Measurements from ENCODE around the gene CASP3.
"Not testable (repeated sequence)": the region's sequence is repeated elsewhere in the genome, so short reads cannot be mapped to it uniquely, and the experiment has no call there.

CASP3 gene

GRCh38 chr4:184662236-184662635 is 13.0 kb upstream of the CASP3 start:
- DNase-seq, result no peak

DNA sequence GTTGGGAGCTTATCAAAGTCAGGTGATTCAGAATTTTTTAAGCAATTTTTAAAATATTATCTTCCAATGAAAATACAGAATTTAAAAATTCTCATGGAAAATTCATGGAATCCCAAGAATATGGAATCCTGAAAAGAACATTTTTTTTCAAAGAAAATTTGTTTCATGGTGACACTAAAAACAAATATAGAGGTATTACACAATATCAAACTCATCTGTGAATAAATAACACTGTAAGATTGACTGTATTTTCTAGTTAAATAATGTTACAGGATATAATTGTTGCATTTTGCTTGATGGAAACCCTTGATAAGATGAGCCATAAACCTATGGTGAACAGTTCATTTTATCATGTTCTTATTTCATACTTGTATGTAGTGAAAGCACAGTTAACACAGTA is 11.7 kb upstream of the CASP3 start:
- no peak for DNase-seq

DNA sequence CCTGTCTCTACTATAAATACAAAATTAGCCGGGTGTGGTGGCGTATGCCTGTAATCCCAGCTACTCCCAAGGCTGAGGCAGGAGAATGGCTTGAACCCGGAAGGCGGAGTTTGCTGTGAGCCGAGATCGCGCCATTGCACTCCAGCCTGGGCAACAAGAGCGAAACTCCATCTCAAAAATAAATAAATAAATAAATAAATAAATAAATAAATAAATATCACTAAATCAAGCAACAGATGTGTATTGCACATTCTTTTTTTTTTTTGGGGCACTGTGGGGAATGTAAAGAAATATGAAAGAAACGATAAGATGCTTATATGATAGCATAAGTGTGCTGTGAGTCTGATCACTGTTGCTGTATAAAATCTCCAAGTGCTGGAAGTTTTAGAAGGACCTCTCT is 8.6 kb upstream of the CASP3 start:
- DNase-seq, result not testable (repeated sequence)

- no peak for DNase-seq
Observed at GRCh38 chr4:184657144-184657543, 7.9 kb upstream of the CASP3 start.

DNA sequence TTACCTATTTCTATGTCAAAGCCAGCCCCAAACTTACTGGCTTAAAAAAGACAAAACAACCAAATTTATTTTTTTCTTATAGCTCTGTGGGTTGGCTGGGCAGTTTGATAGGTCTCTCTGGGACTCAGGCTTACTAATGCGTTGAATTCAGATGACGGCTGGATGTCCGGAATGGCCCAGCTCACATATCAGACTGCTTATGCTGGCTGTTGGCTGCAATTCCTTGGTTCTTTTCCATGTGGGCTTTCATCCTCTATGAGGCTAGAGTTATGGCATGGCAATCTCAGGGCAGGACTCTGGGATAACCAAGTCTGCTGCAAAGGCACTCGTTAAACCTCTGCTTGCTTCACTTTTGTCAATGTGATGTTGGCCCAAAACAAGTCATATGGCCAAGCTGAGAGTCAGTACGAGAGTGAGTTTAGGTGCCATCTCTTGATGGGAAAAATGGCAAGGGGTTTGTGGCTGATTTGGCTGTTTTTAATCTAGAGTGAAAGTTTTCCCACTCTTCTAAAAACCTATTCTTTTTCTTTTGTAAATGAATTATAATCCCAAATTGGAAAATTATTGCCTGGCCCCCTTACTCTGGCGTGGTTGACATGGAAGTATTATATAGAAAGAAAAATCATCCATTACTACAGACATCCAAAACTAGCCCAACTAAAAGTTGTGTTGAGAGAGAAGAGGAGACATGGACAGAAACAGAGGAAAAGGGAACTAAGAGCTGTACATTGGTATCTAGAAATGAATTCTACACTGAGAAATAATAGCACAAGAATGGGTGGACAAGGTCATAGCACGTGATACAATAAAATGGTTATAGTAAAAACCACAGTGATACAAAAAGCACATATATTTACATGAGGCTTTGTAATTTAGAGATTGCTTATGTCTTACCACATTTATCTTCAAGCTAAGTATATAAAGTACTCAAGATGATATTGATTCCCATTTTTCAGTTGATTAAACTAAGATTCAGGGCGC is 6.9 kb upstream of the CASP3 start:
- no peak for DNase-seq

- no peak for DNase-seq
Observed at GRCh38 chr4:184653650-184654049, 4.4 kb upstream of the CASP3 start.

GRCh38 chr4:184652681-184653080 is 3.4 kb upstream of the CASP3 start:
- not testable (repeated sequence) for DNase-seq

DNA sequence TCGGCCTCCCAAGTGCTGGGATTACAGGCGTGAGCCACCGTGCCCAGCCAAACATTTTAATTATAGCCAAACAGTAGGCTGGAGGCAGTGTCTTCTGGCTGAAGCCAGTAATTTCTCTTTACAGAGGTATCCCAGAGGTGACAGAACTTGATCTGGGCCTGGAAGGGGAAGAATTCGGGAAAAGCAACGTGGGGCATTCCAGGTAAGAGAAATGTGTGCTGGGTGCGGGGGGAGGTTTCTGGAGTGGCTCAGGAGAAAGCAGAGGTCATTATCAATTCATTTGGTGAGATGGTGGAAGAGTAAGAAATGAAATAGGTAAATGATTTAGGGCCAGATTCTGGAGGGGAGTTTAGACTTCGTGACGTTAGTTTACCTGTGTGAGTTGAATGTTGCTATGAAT is 2.7 kb upstream of the CASP3 start:
- no peak for DNase-seq

GRCh38 chr4:184649971-184650855 is 966 bp upstream of the CASP3 start:
- no peak for DNase-seq

- DNase-seq, result no peak
Observed at GRCh38 chr4:184648313-184649025, 778 bp downstream of the CASP3 start.

GRCh38 chr4:184648054-184648312 is 1.3 kb downstream of the CASP3 start:
- no peak for DNase-seq

DNA sequence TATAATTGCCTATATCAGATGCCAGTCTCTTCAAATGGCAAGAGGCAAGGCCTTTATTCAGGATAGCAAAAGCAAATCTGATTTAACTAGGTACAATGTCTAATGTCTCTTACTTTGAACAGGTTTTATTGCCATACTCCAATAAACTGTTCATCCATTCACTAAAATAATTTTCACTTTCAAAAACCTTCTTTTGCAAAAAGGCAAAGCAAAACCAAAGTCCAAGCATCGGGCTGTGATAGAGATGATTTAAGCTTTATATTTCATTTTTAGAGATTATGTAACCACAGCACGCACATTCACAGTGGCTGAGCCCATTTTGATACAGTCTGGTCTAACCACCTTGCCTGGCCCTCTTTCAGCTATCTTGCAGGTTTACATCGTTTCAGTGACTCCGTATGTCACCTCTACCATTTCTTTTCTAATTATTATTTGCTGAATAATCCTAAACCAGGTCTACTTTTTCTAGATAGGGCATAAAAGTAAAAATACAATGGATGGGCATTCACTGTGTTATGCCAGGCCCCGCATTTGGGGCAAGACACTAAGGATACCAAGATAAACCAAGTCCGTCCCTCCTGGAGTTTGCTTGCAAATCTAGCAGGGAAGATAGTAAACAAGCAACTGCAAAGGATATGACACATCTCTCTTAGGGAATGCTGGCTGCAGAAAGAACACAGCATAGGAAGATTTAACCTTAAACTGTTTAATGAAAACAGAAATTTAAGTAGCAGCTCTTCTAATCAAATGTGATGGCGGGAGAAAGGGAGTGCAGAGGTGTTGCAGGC is 1.8 kb downstream of the CASP3 start:
- DNase-seq, result no peak

DNA sequence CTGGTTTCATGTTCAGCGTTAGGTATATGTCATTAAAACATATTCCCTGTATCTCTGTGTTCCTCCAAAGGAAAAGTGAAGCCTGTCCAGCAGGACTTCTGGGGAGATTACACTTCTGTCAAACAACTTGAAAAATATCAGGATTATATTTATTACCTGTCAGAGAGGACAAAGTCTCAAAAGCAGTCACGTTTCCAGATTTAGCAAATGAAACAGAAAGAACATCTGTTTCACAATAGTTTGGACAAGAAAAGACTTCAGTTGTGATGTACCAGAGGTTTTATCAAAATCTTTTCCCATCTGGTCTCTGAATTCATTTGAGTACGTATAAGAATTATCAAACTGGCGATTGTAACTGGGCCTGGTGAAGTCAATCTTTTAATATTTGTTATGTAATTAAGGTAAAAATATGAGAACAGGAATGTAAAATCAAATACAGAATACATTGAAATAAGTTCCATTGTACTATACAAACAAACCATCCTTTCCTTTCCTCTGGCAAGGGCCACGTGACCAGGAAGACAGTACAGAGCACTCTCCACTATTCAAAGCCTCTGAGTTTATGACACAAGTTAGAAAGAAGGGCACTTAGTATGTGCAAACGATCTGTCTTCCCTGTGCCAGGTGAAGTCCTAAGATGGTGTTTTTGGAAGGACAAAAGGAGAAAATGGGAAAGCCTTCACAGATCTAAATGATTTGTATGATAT is 3.2 kb downstream of the CASP3 start:
- DNase-seq, result no peak

DNA sequence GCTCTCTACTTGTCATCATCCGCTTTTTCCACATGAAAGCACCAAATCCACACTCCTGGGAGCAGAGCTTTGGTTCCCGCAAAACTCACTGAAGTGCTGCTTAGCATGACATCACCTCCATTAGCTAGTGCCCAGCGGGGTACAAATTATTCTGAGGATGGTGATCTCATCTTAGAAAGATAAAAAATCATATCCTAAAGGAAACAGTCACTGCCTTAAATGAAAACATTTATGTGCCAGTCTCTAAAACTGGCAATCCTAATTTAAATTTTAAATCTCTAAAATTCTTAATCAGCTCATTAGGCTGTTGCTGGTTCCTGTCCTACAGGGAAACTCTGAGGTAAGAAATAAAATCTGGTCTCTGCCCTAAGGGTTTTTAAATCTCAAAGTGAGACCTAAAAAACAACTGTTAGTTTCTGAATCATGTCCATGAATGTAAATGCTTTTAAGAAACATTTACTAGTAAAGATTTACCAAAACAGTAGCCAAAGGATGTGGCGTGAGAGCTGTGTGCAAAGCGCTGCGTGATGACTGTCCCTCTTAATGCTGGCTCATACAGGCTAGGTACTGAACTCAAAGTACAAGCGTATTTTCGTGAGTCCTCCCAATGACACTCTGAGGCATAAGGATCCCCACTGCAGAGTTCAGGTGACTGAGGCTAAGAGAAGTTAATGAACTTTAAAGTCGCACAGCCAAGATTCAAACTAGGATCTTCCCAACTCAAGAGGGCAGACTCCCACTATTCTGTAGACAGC is 4.5 kb downstream of the CASP3 start:
- no peak for DNase-seq

- DNase-seq, result no peak
Observed at GRCh38 chr4:184643731-184644130, 5.5 kb downstream of the CASP3 start.

DNA sequence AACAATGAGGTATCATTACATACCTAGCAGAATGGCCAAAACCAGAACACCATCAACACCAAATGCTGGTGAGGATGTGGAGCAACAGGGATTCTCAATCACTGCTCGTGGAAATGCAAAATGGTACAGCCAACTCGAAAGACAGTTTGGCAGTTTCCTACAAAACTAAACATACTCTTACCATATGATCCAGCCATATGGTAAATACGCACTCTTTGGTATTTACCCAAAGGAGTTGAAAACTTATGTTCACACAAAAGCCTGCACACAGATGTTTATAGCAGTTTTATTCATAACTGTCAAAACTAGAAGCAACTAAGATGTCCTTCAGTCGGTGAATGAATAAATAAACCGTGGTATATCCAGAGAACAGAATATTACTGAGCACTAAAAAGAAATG is 7.8 kb downstream of the CASP3 start:
- DNase-seq, result no peak

- DNase-seq, result no peak
Observed at GRCh38 chr4:184641022-184641421, 8.2 kb downstream of the CASP3 start.

- no peak for DNase-seq
Observed at GRCh38 chr4:184636897-184637296, 12.3 kb downstream of the CASP3 start.

GRCh38 chr4:184636144-184636543 is 13.1 kb downstream of the CASP3 start:
- DNase-seq, result no peak

DNA sequence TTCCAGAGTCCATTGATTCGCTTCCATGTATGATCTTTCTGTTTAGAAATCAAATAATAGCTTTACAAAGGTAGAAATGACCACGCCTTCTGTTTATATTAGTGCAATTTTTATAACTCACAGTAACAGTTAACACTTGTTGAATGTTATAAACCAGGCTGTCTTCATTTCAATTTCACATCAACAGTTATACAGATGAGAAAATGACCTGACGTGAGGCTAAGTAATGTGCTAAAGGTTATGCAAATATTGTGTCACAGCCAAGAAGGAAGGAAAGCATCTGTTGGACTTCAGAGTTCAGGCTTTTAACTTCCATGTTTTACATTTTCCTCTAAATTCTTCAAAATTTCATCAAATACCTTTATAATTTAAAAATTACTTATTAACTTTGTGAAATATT is 13.9 kb downstream of the CASP3 start:
- DNase-seq, result no peak

- no peak for DNase-seq
Observed at GRCh38 chr4:184632842-184633241, 16.4 kb downstream of the CASP3 start.
